Measurements from ENCODE around the gene JAK1. TPM values are rescaled to one million over a fixed set of nuclear protein-coding genes. Genes with fewer than 3 reads are reported as not detected.

Gene JAK1
- total RNA-seq, 1 donor from 2014 or later: 156 TPM

DNA sequence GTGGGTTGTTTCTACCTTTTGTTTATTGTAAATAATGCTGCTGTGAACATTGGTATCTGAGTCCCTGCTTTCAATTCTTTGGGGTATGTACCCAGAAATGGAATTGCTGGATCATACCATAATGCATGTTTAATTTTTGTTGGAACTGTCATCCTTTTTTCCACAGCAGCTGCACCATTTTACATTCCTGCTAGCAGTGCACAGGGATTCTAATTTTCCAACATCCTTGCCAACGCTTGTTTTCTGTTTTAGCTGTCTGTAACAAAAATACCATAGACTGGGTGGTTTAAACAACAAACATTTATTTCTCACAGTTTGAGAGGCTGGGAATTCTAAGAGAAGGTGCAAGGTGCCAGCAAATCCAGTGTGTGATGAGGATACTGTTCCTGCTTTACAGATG, 156.3 kb downstream of the JAK1 start:
- no peaks in the 10 kb centered on the region for H3K9me3 ChIP-seq
- no peak for ATAC-seq

DNA sequence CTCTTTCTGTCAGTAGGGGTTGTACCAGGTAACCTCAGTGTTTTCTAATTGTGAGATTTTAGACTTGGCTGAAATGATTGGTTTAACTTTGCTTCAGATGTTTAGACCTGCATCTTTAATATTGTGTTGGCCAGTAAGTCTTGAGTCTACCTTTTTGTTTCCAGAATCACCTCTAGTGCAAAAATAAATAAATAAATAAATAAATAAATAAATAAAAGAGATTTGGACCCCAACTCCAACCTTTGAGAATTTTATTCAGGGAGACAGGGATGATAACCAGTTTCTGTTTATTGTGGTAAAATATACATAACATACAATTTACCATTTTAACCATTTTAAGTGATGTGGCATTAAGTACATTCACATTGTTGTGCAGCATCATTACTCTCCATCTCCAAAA, 157.0 kb downstream of the JAK1 start:
- intact Hi-C loops (cut with DNase I): no loop called here
- TF ChIP-seq, protein P1, sequence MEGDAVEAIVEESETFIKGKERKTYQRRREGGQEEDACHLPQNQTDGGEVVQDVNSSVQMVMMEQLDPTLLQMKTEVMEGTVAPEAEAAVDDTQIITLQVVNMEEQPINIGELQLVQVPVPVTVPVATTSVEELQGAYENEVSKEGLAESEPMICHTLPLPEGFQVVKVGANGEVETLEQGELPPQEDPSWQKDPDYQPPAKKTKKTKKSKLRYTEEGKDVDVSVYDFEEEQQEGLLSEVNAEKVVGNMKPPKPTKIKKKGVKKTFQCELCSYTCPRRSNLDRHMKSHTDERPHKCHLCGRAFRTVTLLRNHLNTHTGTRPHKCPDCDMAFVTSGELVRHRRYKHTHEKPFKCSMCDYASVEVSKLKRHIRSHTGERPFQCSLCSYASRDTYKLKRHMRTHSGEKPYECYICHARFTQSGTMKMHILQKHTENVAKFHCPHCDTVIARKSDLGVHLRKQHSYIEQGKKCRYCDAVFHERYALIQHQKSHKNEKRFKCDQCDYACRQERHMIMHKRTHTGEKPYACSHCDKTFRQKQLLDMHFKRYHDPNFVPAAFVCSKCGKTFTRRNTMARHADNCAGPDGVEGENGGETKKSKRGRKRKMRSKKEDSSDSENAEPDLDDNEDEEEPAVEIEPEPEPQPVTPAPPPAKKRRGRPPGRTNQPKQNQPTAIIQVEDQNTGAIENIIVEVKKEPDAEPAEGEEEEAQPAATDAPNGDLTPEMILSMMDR (IDR thresholded peaks at IDR 0.05): no peak
- Histone ChIP-seq H3K27me3 (ENCODE audit: low read depth) (no peaks in the 10 kb centered on the region), H3K27ac (no peak overlapping the region), H3K4me1 (no peaks in the 10 kb centered on the region), H3K4me3 (no peak overlapping the region), H3K9me3 (no peaks in the 10 kb centered on the region), H3K36me3 (no peaks in the 10 kb centered on the region)
- ATAC-seq: no peak
- no peak for DNase-seq

More for the DNA sequence above, 156.3 kb downstream of the JAK1 start:
- Histone ChIP-seq H3K27ac (no peak overlapping the region), H3K36me3 (no peaks in the 10 kb centered on the region), H3K4me1 (no peaks in the 10 kb centered on the region), H3K27me3 (ENCODE audit: low read depth) (no peaks in the 10 kb centered on the region), H3K4me3 (no peak overlapping the region)
- TF ChIP-seq, protein P1 (IDR thresholded peaks at IDR 0.05): no peak
- intact Hi-C loops (cut with DNase I): no loop called here
- no peak for DNase-seq

DNA sequence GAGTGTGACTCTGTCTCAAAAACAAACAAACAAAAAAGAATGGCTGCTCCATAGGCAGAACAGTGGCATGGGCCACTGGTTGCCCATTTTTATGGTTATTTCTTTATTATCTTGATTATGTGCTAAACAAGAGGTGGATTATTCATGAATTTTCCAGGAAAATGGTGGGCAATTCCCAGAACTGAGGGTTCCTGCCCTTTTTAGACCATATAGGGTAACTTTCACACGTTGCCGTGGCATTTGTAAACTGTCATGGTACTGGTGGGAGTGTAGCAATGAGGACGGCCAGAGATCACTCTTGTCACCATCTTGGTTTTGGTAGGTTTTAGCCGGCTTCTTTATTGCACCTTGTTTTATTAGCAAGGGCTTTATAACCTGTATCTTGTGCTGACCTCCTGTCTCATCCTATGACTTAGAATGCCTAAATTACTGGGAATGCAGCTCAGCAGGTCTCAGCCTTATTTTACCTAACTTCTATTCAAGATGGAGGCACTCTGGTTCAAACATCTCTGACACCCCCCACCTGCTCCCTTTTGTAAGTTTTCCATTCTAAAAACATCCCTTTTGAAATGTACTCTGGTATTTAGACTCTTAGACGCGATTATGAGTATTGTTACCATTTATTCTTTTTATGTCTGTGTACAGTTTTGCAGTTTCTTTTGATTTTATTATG, 164.4 kb downstream of the JAK1 start:
- no peaks in the 10 kb centered on the region for H3K9me3 ChIP-seq
- H3K36me3 ChIP-seq: no peaks in the 10 kb centered on the region
- no peak overlapping the region for H3K27ac ChIP-seq
- intact Hi-C loops (cut with DNase I): no loop called here
- no peak for DNase-seq
- no peak for ATAC-seq
- no peaks in the 10 kb centered on the region for H3K27me3 ChIP-seq (ENCODE audit: low read depth)
- H3K4me3 ChIP-seq: no peak overlapping the region
- TF ChIP-seq, protein P1 (IDR thresholded peaks at IDR 0.05): no peak
- no peaks in the 10 kb centered on the region for H3K4me1 ChIP-seq

DNA sequence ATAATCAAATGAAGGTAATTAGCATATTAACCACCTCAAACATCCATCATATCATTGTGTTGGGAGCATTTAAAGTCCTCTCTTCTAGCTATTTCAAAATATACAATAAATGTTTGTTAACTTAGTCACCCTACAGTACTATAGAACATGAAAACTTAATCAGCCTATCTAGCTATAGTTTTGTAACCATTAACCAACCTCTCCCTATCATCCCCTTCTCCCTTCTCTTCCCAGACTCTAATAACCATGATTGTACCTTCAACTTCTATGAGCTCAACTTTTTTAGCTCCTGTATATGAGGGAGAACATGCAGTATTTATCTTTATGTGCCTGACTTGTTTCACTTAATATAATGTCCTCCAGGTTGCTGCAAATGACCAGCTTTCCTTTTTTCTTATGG, 167.5 kb downstream of the JAK1 start:
- intact Hi-C loops (cut with DNase I): no loop called here
- no peaks in the 10 kb centered on the region for H3K9me3 ChIP-seq
- no peak for ATAC-seq
- no peak overlapping the region for H3K27ac ChIP-seq
- TF ChIP-seq, protein P1 (IDR thresholded peaks at IDR 0.05): no peak
- no peak overlapping the region for H3K4me3 ChIP-seq
- DNase-seq: no peak
- H3K4me1 ChIP-seq: no peaks in the 10 kb centered on the region
- no peaks in the 10 kb centered on the region for H3K36me3 ChIP-seq
- H3K27me3 ChIP-seq (ENCODE audit: low read depth): no peaks in the 10 kb centered on the region

DNA sequence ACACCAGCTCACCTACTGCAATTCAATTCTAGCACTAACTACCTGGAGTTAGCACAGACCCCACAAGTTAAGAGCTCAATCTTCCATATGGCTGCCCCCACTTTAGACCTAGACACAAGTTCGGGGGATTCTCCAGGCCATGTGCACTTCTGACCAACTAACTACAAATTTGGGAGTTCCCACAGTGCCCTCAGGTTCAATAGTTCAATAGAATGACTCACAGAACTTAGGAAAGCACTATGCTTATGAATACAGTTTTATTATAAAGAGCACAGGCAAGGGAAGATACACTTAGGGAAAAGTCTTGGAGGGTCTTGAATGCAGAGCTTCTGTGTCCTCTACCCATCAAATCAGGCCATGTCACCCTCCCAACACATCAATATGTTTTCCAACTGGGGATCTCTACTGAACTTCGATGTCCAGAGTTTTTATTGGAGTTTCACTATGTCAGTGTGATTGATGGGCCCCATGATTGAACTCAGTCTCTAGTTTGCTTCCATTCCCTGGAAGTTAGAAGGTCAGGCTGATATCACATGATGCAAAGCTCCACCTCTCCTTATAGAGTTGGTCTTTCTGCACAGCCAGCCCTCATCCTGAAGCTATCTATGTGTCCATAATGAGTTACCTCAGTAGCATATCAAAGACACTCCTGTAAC, 175.4 kb downstream of the JAK1 start:
- intact Hi-C loops (cut with DNase I): no loop called here
- Histone ChIP-seq H3K4me1 (no peaks in the 10 kb centered on the region), H3K27me3 (ENCODE audit: low read depth) (no peaks in the 10 kb centered on the region), H3K4me3 (no peak overlapping the region), H3K27ac (no peak overlapping the region), H3K9me3 (peaks cover 11% of the 10 kb centered on the region), H3K36me3 (no peaks in the 10 kb centered on the region)
- DNase-seq (no peak), ATAC-seq (no peak)
- TF ChIP-seq, protein P1 (IDR thresholded peaks at IDR 0.05): no peak

Other genes with a start within 250 kb of the JAK1 start
- gene RAVER2, start 221.5 kb downstream of the JAK1 start, total RNA-seq: 12.0 TPM
- 7.0 TPM for gene AK4, start 181.7 kb upstream of the JAK1 start, total RNA-seq